Spleen (tissue), 11 donors: Measurements from ENCODE around the gene FMOD. TPM values are rescaled to one million over a fixed set of nuclear protein-coding genes. Genes with fewer than 3 reads are reported as not detected.

Experiments
- DNase-seq: peaks from one replicate; pipeline ENCODE4 v3.0.0-alpha.2; 2020
- H3K27ac ChIP-seq, 8 donors: fragments of 200-600 bp; sonication (generic) in 7 of 8; 1 replicate in 4 of 8; 2 replicates in 4 of 8; pipeline versions ENCODE4 v1.5.0 to v1.8.0; 2016 to 2021; ENCODE audit warnings: inconsistent platforms in 4 of 8, mild to moderate bottlenecking in 4 of 8, moderate library complexity in 1 of 8
- H3K27me3 ChIP-seq, 7 donors: fragments of 200-600 bp; sonication (generic) in 6 of 7; replicated peaks in 1 of 7; 1 replicate in 4 of 7; 2 replicates in 3 of 7; pipeline versions ENCODE4 v1.5.0 to v1.8.0; 2016 to 2021; ENCODE audit warnings: inconsistent platforms in 3 of 7, mild to moderate bottlenecking in 1 of 7
- H3K36me3 ChIP-seq, 6 donors: fragments of 200-600 bp; sonication (generic) in 5 of 6; 1 replicate in 4 of 6; 2 replicates in 2 of 6; pipeline versions ENCODE4 v1.5.0 to v1.8.0; 2016 to 2021; ENCODE audit warnings: inconsistent platforms in 2 of 6
- H3K4me1 ChIP-seq, 6 donors: fragments of 200-600 bp; sonication (generic) in 5 of 6; 1 replicate in 3 of 6; 2 replicates in 3 of 6; pipeline versions ENCODE4 v1.5.0 to v1.8.0; 2016 to 2021; ENCODE audit warnings: inconsistent platforms in 3 of 6
- H3K4me3 ChIP-seq, 8 donors: fragments of 200-600 bp; sonication (generic) in 7 of 8; 1 replicate in 4 of 8; 2 replicates in 4 of 8; pipeline versions ENCODE4 v1.5.0 to v1.8.0; 2016 to 2021; ENCODE audit warnings: inconsistent platforms in 4 of 8, mild to moderate bottlenecking in 4 of 8, moderate library complexity in 2 of 8
- H3K9me3 ChIP-seq, 8 donors: fragments of 200-600 bp; sonication (generic) in 7 of 8; 1 replicate in 4 of 8; 2 replicates in 4 of 8; pipeline versions ENCODE4 v1.5.0 to v1.8.0; 2016 to 2021; ENCODE audit warnings: inconsistent platforms in 4 of 8
- CTCF ChIP-seq, 11 experiments: fragments of 200-600 bp in 7 of 11; fragments of 450-650 bp in 4 of 11; sonication (generic) in 4 of 11; IDR thresholded peaks in 8 of 11; conservative IDR thresholded peaks in 3 of 11; 1 replicate in 7 of 11; 2 replicates in 4 of 11; pipeline versions ENCODE4 v1.4.0 to v1.8.0; 2016 to 2021; ENCODE audit warnings: antibody characterized with exemption in 11 of 11, inconsistent platforms in 4 of 11, mild to moderate bottlenecking in 1 of 11
- POLR2A ChIP-seq, 3 donors: fragments of 450-650 bp; IDR thresholded peaks; one replicate each; pipeline ENCODE4 v1.5.1; 2017; ENCODE audit warnings: antibody characterized with exemption in 3 of 3, mild to moderate bottlenecking in 1 of 3
- POLR2AphosphoS5 ChIP-seq, 3 donors: sonication (generic); formaldehyde crosslinking; IDR thresholded peaks; one replicate each; pipeline ENCODE4 v1.5.1; 2017; ENCODE audit warnings: antibody characterized with exemption in 3 of 3
- WGBS, 5 donors: extraction: QIAGEN DNeasy Blood & Tissue Kit in 3 of 5; methylation state at CpG; one replicate each; pipeline versions ENCODE4 v1.1.5 to v1.1.7; 2013 to 2018; 5-methylcytosine and 5-hydroxymethylcytosine counted together
- intact Hi-C: fragments of 100-400 bp; cut with DNase I; formaldehyde crosslinking; loops from one replicate; pipeline ENCODE4 v1.15.0; 2023; ENCODE audit warnings: low total_unique reads
- polyA plus RNA-seq, 3 donors: library from polyadenylated mRNA; stranded (reverse); fragments of 200-250 nt; gene quantifications; one replicate each; pipeline ENCODE4 v1.2.1, GENCODE V29; 2013
- total RNA-seq, 7 donors: library from RNA; depleted of rRNA in 3 of 7; stranded (reverse); fragments of >200 nt in 3 of 7; fragmentation: NEBNext Ultra II Directional in 4 of 7; extraction: Animal tissue kit (Norgen Biotek cat#: 25700) in 4 of 7; gene quantifications; one replicate each; pipeline versions ENCODE4 v1.1.0 to v1.2.1, GENCODE V29; 2016 to 2021
- donor health status: healthy with polysubstance abuse.
- donor health status: DM: no; HTN: no; CAD: no; lungs with moderate emphysema.
- donor health status: DM: no; HTN: no; CAD: no.
- donor health status: Bipolar disorder and iron deficiency.
- donor health status: healthy.
- donor health status: DM: no; HTN: no; CAD: no.
- donor health status: DM: yes; HTN: yes; CAD: no.

Gene FMOD
- total and polyA plus RNA-seq, 10 donors = 4.5 to 30.0 (median 17.0) TPM

GRCh38 chr1:203328714-203329122 lies 22.2 kb downstream of the FMOD start:
- intact Hi-C loops = no loop called here
- Histone ChIP-seq H3K27me3 (no peaks in the 10 kb centered on the region), H3K4me3 (no peak overlapping the region), H3K27ac (peak overlapping the region in 6 of 8 donors; percentile 96 to 99 (median 97)), H3K4me1 (peaks cover 25 to 53% (median 45%) of the 10 kb centered on the region in 6 donors), H3K9me3 (no peaks in the 10 kb centered on the region), H3K36me3 (no peaks in the 10 kb centered on the region)
- DNase-seq = no peak
- no peak for TF ChIP-seq POLR2A (IDR thresholded peaks at IDR 0.05)
- TF ChIP-seq CTCF (IDR thresholded peaks at IDR 0.05 in 8 of 11, conservative IDR thresholded peaks at IDR 0.05 in 3 of 11) = no peak
- TF ChIP-seq POLR2AphosphoS5 (IDR thresholded peaks at IDR 0.05) = no peak
- WGBS, 5 donors = 90 to 96% (median 94%) methylated on average over 7 of the region's 7 CpGs

- peak in 1 of 3 donors; percentile 74 for TF ChIP-seq POLR2AphosphoS5 (IDR thresholded peaks at IDR 0.05)
- peak in 10 of 11 experiments; percentile 5 to 63 (median 53) for TF ChIP-seq CTCF (IDR thresholded peaks at IDR 0.05 in 8 of 11, conservative IDR thresholded peaks at IDR 0.05 in 3 of 11)
- TF ChIP-seq POLR2A (IDR thresholded peaks at IDR 0.05) = peak in 1 of 3 donors; percentile 25
- Histone ChIP-seq H3K4me1 (peaks cover 31 to 62% (median 54%) of the 10 kb centered on the region in 6 donors), H3K9me3 (no peaks in the 10 kb centered on the region), H3K27ac (peak overlapping the region; percentile 92 to 99 (median 97)), H3K36me3 (no peaks in the 10 kb centered on the region), H3K4me3 (peak overlapping the region; percentile 26 to 69 (median 43)), H3K27me3 (no peaks in the 10 kb centered on the region)
- DNase-seq = no peak
- intact Hi-C loops = no loop called here
- 3 to 6% (median 4%) methylated on average over 28 to 31 of the region's 31 CpGs for WGBS, 5 donors
Observed at GRCh38 chr1:203327684-203328457, 23.1 kb downstream of the FMOD start.

GRCh38 chr1:203326830-203327683 lies 23.9 kb downstream of the FMOD start:
- peak; percentile 98 for DNase-seq
- 4 to 5% (median 5%) methylated on average over 36 to 49 of the region's 49 CpGs for WGBS, 5 donors
- Histone ChIP-seq H3K4me3 (peak overlapping the region; percentile 26 to 69 (median 43)), H3K27me3 (no peaks in the 10 kb centered on the region), H3K27ac (peak overlapping the region; percentile 92 to 99 (median 97)), H3K36me3 (no peaks in the 10 kb centered on the region), H3K9me3 (no peaks in the 10 kb centered on the region), H3K4me1 (peaks cover 39 to 70% (median 62%) of the 10 kb centered on the region in 6 donors)
- TF ChIP-seq POLR2A (IDR thresholded peaks at IDR 0.05) (peak in 1 of 3 donors; percentile 64), POLR2AphosphoS5 (IDR thresholded peaks at IDR 0.05) (peak; percentile 91 to 97 (median 93)), CTCF (IDR thresholded peaks at IDR 0.05 in 8 of 11, conservative IDR thresholded peaks at IDR 0.05 in 3 of 11) (no peak)
- intact Hi-C loops = no loop called here
